ENCODE results near the gene NEURL1.

Gene NEURL1

DNA sequence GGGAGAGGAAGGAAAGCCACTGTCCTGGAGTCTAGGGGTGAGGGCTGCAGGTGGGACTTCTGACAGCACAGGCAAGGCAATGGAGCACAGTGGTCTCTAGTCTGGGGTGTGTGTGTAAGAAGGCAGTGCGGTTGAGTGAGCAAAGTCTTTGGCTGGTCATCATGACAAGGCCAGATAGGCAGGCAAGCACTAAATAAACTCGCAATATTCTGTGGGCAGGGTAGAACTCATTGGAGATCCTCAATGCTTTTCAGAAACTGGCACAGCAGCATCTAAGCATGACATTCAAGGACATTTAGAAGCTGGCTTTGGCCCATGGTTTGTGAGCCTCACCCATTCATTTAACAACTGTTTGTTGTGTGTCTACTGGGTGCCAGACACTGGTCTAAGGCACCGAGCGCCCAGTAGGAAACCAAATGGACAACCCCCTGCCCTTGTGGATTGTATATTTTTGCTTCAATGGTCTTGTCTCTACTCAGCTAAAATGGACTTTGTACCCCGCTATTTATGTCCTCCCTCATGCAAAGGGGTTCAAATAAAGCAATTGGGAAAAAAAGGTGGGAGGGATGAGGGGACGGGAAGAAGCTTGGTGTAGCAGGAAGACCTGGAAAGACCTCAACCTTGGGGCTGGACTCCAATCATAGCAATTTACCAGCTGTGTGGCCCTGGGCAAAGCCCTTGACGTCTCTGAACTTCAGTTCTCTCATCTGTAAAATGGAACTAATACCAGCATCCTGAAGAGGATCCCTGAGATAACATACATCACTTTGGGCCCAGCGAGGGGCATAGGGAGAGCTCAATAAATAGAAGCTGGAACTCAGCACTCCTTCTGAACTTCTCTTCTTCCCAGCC is 116.0 kb downstream of the NEURL1 start:
- no peak overlapping the region for H3K4me3 ChIP-seq (ENCODE audit: low read depth, low read length)
- TF ChIP-seq MYC (IDR thresholded peaks at IDR 0.05; ENCODE audit: low read depth, low read length) (no peak), POLR2A (IDR thresholded peaks at IDR 0.05; ENCODE audit: extremely low read depth, insufficient read length) (no peak), MAX (IDR thresholded peaks at IDR 0.05; ENCODE audit: low read depth, low read length) (no peak)
- TF ChIP-seq, protein P1, sequence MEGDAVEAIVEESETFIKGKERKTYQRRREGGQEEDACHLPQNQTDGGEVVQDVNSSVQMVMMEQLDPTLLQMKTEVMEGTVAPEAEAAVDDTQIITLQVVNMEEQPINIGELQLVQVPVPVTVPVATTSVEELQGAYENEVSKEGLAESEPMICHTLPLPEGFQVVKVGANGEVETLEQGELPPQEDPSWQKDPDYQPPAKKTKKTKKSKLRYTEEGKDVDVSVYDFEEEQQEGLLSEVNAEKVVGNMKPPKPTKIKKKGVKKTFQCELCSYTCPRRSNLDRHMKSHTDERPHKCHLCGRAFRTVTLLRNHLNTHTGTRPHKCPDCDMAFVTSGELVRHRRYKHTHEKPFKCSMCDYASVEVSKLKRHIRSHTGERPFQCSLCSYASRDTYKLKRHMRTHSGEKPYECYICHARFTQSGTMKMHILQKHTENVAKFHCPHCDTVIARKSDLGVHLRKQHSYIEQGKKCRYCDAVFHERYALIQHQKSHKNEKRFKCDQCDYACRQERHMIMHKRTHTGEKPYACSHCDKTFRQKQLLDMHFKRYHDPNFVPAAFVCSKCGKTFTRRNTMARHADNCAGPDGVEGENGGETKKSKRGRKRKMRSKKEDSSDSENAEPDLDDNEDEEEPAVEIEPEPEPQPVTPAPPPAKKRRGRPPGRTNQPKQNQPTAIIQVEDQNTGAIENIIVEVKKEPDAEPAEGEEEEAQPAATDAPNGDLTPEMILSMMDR (IDR thresholded peaks at IDR 0.05; ENCODE audit: low read depth, low read length), result no peak
- no peak for DNase-seq (ENCODE audit: low read depth)

- no peak overlapping the region for H3K4me3 ChIP-seq (ENCODE audit: low read depth, low read length)
- TF ChIP-seq MYC (IDR thresholded peaks at IDR 0.05; ENCODE audit: low read depth, low read length) (no peak), POLR2A (IDR thresholded peaks at IDR 0.05; ENCODE audit: extremely low read depth, insufficient read length) (no peak), MAX (IDR thresholded peaks at IDR 0.05; ENCODE audit: low read depth, low read length) (no peak)
- TF ChIP-seq, protein P1 (IDR thresholded peaks at IDR 0.05; ENCODE audit: low read depth, low read length), result no peak
- no peak for DNase-seq (ENCODE audit: low read depth)
Observed at GRCh38 chr10:103610083-103610472, 116.6 kb downstream of the NEURL1 start.

DNA sequence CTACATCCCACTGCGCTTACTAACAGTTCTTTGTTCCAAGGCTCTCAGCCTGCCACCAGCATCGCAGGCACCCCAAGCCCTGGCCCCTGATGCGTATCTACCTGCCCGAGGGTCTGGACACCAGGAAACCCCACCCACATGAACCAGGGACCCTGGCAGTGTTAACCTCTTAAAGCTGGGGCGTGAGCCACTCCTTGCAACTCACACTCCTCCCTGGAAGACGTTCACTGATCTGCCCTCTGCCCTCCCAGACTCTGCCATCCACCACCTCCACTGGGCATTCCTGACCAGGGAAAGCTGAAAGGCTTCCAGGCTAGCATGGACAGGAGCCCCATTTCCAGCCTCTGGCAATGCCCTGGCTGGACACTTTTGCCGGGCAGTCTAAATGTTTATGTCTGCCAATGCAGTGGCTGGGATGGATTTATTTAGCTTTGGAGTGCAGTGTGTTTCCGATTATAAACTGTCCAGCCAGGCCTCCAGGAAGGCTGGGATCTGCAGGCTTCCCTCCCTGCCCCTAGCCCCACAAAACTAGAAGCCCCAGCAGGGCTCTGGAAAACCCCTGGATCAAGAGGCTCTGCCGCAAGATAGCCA is 117.5 kb downstream of the NEURL1 start:
- no peak overlapping the region for H3K4me3 ChIP-seq (ENCODE audit: low read depth, low read length)
- TF ChIP-seq MYC (IDR thresholded peaks at IDR 0.05; ENCODE audit: low read depth, low read length) (no peak), POLR2A (IDR thresholded peaks at IDR 0.05; ENCODE audit: extremely low read depth, insufficient read length) (no peak), MAX (IDR thresholded peaks at IDR 0.05; ENCODE audit: low read depth, low read length) (no peak)
- TF ChIP-seq, protein P1 (IDR thresholded peaks at IDR 0.05; ENCODE audit: low read depth, low read length), result no peak
- no peak for DNase-seq (ENCODE audit: low read depth)

DNA sequence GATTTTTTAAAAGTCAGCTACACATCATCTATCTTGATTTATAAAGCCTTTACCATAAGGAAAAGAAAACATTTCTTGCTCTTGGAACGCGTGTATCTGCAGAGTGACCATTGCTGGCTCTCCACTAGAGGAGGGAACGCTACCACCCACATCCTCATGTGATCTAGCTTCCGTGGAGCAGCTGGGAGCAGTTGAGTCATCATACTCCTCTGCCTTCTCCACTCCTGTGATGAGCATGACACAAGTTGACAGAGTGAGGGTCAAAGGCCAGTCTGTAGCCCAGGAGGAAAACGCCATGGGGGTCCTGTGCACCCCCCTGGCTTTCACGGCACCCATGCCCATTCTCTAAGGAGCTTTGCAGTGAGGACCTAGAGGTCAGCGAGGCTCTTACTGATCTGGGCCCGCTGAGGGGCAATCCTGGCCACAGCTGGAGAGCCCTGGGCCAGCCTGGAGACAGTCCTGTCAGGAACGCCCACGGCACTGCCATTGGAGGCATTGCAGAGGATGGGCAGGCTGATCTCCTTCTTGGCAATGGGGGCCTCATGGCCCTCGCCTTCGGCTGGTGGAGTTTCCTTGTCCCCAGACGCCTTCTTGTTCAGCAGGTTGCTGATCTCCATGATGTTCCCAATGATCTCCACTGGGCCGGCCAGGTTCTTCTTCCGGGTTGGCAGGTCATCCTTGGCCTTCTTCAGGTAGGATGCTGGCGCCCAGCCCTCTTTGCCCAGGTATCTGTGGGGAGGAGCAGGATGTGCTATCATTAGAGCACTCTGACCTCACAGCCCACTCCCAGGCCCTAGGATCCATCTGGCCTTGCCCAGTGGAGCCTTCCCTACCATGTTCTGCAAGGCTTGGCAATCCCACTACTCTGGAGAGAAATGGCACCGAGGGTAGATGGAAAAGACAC is 119.2 kb downstream of the NEURL1 start:
- no peak overlapping the region for H3K4me3 ChIP-seq (ENCODE audit: low read depth, low read length)
- DNase-seq (ENCODE audit: low read depth), result no peak
- no peak for TF ChIP-seq MYC (IDR thresholded peaks at IDR 0.05; ENCODE audit: low read depth, low read length)
- TF ChIP-seq, protein P1 (IDR thresholded peaks at IDR 0.05; ENCODE audit: low read depth, low read length), result no peak
- TF ChIP-seq POLR2A (IDR thresholded peaks at IDR 0.05; ENCODE audit: extremely low read depth, insufficient read length), result no peak
- TF ChIP-seq MAX (IDR thresholded peaks at IDR 0.05; ENCODE audit: low read depth, low read length), result no peak

DNA sequence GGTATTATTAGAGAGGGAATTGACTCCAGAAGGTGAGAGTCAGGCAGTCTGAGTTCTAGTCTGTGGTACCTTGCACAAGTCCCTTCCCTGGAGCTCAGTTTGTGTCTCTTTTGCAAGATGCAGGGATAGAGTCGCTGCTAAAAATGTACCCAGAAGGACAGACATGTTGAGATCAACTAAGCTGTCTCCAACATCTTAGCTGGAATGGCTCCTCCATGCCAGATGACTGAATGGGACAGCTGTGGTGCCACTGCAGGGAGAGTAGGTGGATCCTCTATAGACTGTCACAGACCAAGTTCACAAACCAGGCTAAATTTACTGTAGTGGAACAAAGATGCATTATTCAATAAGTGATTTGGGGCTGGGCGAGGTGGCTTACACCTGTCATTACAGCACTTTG is 120.1 kb downstream of the NEURL1 start:
- H3K4me3 ChIP-seq (ENCODE audit: low read depth, low read length), result no peak overlapping the region
- no peak for TF ChIP-seq MAX (IDR thresholded peaks at IDR 0.05; ENCODE audit: low read depth, low read length)
- TF ChIP-seq, protein P1 (IDR thresholded peaks at IDR 0.05; ENCODE audit: low read depth, low read length), result no peak
- no peak for TF ChIP-seq MYC (IDR thresholded peaks at IDR 0.05; ENCODE audit: low read depth, low read length)
- no peak for TF ChIP-seq POLR2A (IDR thresholded peaks at IDR 0.05; ENCODE audit: extremely low read depth, insufficient read length)

More for the DNA sequence above, 120.1 kb downstream of the NEURL1 start:
- no peak for DNase-seq (ENCODE audit: low read depth)

All from NB4 (cell line).